Breast epithelium (tissue), 3 donors: Measurements from ENCODE around the gene CPNE5.

ENCODE experiments used
- CTCF ChIP-seq, 3 donors: fragments of 450-650 bp; IDR thresholded peaks; one replicate each; pipeline ENCODE4 v1.5.1; 2016 to 2017; ENCODE audit warnings: antibody characterized with exemption in 3 of 3, mild to moderate bottlenecking in 3 of 3, moderate library complexity in 3 of 3
- POLR2AphosphoS5 ChIP-seq, 3 donors: sonication (generic); formaldehyde crosslinking; IDR thresholded peaks; one replicate each; pipeline ENCODE4 v1.6.1; 2017; ENCODE audit warnings: antibody characterized with exemption in 3 of 3

DNA sequence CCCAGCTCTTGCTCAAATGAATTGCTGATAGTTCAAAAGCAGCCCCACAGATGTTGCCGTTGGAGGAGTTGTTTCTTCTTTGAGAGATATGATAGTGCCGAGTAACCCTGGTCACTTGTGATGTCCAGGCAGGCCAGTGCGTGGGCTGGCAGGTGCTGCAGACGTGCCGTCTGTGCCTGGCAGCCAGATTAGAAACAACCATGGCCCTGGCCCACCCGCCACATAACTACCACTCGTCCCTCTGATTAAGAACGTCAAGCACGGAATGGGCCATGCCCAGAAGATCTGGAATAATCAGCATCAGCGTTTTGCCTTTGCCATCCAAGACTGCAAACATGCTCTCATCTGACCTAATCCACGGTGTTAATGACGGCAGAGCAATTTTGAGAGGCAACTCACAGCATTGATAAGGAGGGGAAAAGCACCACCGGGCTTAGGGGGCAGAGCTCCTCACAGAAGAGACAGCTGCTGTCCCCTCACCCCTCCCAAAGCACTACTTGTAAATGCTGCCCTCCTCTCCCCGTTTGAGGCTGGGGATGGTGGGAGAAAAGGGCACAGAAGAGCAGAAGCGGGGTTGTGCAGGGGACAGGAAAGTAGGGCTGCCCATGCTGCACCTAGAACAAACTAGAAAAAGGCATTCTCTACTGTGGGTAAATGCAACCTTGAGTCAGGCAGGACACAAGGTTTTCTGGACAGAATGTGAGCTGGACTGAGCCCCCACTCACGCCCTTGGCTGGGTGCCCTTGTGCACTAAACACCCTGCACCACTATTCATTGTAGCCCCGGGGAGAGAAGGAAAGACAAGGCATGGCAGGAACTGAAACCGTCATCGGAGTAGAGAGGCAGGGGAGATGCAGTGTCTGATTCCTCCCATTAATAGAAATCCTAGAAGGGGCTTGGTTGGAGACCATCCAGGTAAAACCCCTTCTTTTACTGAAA is 5.3 kb upstream of the CPNE5 start:
- no peak for TF ChIP-seq CTCF (IDR thresholded peaks at IDR 0.05)
- TF ChIP-seq POLR2AphosphoS5 (IDR thresholded peaks at IDR 0.05) = no peak
